K562 (cell line): ENCODE measurements around the gene RBM20. TPM values are rescaled to one million over a fixed set of nuclear protein-coding genes. Genes with fewer than 3 reads are reported as not detected.

Experiments used
- ATAC-seq: fragments of 200-7000 bp; cut with Tn5 transposase; 3 replicates; pipeline ENCODE4 v1.9.1; 2020; ENCODE audit warnings: moderate library complexity
- BruUV-seq: library from RNA; stranded (reverse); fragments of 400-500 nt; replicated peaks from 2 replicates; lab custom pipeline; 2021; lab: Mats Ljungman, UMichigan
- CTCF ChIA-PET: fragments of 300-600 bp; formaldehyde crosslinking; extraction: SDS; loops from one replicate; lab custom pipeline; 2021; ENCODE audit warnings: low intra/inter-chr PET ratio; lab: Yijun Ruan, JAX
- POLR2A ChIA-PET: fragments of 300-600, 350-650 bp; sonication (Branson Sonifier 250); formaldehyde crosslinking; extraction: SDS; loops from one replicate; lab custom pipeline; 2021; ENCODE audit warnings: antibody characterized with exemption, inconsistent platforms; lab: Yijun Ruan, JAX
- DNase-seq, 4 experiments: peaks; one replicate each; pipeline versions ENCODE4 v3.0.0 to v3.0.0-alpha.2; 2011 to 2018; ENCODE audit warnings: low spot score in 3 of 4, mixed read lengths in 3 of 4; ENCODE audit errors: extremely low read depth in 1 of 4
- FAIRE-seq: peaks from 2 replicates; lab custom pipeline; 2011; peaks lifted over from hg19 to GRCh38; lab: Jason Lieb, UNC
- H2AFZ ChIP-seq: 2 replicates; pipeline ENCODE4 v1.6.0; 2011; ENCODE audit warnings: low read depth, low read length, control low read depth, inconsistent platforms
- H3K27ac ChIP-seq: fragments of 200-600 bp; 3 replicates; pipeline ENCODE4 v1.8.0; 2011; ENCODE audit warnings: low read depth, mild to moderate bottlenecking, control low read depth, inconsistent platforms, low read length, moderate library complexity, mixed read lengths; ENCODE audit errors: extremely low read depth
- H3K27me3 ChIP-seq, 2 experiments: fragments of 300-600 bp in 1 of 2; 2 replicates in 1 of 2; 3 replicates in 1 of 2; pipeline versions ENCODE4 v1.6.0 to v1.8.0; 2011; ENCODE audit warnings: inconsistent platforms in 2 of 2, low read length in 2 of 2, mild to moderate bottlenecking in 1 of 2, mixed read lengths in 1 of 2, moderate library complexity in 1 of 2; ENCODE audit not compliant: control insufficient read depth in 2 of 2, insufficient read depth in 2 of 2
- H3K36me3 ChIP-seq: fragments of 300-600 bp; 3 replicates; pipeline ENCODE4 v1.8.0; 2011; ENCODE audit warnings: mild to moderate bottlenecking, low read length, inconsistent platforms; ENCODE audit not compliant: control insufficient read depth, insufficient read depth
- H3K4me1 ChIP-seq, 2 experiments: fragments of 200-600 bp in 1 of 2; replicated peaks in 1 of 2; 2 replicates in 1 of 2; 3 replicates in 1 of 2; pipeline versions ENCODE4 v1.5.1 to v1.8.0; 2011; ENCODE audit warnings: inconsistent platforms in 2 of 2, low read length in 2 of 2, mild to moderate bottlenecking in 1 of 2, mixed read lengths in 1 of 2, moderate library complexity in 1 of 2; ENCODE audit not compliant: control insufficient read depth in 2 of 2, insufficient read depth in 2 of 2
- H3K4me2 ChIP-seq: 2 replicates; pipeline ENCODE4 v1.6.1; 2011; ENCODE audit warnings: low read length, control low read depth, inconsistent platforms, mixed read lengths; ENCODE audit not compliant: insufficient read depth
- H3K4me3 ChIP-seq: fragments of 200-600 bp; sonication (generic), shearing (Covaris generic); 2 replicates; pipeline ENCODE4 v1.5.1; 2016; ENCODE audit warnings: control low read depth, inconsistent platforms
- H3K79me2 ChIP-seq: fragments of 200-600 bp; 3 replicates; pipeline ENCODE4 v1.8.0; 2011; ENCODE audit warnings: low read length, inconsistent platforms; ENCODE audit not compliant: control insufficient read depth, insufficient read depth
- H3K9ac ChIP-seq, 2 experiments: 2 replicates each; pipeline versions ENCODE4 v1.6.0 to v1.6.1; 2011; ENCODE audit warnings: low read depth in 2 of 2, low read length in 2 of 2, control low read depth in 1 of 2, inconsistent platforms in 1 of 2, mild to moderate bottlenecking in 1 of 2, mixed read lengths in 1 of 2; ENCODE audit not compliant: insufficient read depth in 1 of 2
- H3K9me1 ChIP-seq: one replicate; pipeline ENCODE4 v1.6.0; 2011; ENCODE audit warnings: inconsistent platforms, mild to moderate bottlenecking, low read length, moderate library complexity; ENCODE audit not compliant: control insufficient read depth, insufficient read depth
- H3K9me3 ChIP-seq: replicated peaks from 2 replicates; pipeline ENCODE4 v1.5.1; 2011; ENCODE audit warnings: low read depth, low read length, inconsistent platforms; ENCODE audit not compliant: control insufficient read depth, insufficient read depth
- H4K20me1 ChIP-seq: replicated peaks from 2 replicates; pipeline ENCODE4 v1.6.1; 2011; ENCODE audit warnings: low read length, inconsistent platforms, mixed read lengths; ENCODE audit not compliant: control insufficient read depth, insufficient read depth
- ATF3 ChIP-seq, 2 experiments: fragments of 450-650 bp in 1 of 2; sonication (generic) in 1 of 2; formaldehyde crosslinking in 1 of 2; IDR thresholded peaks in 1 of 2; conservative IDR thresholded peaks in 1 of 2; 2 replicates each; pipeline versions ENCODE4 v1.6.1 to v1.8.1; 2016 to 2023; ENCODE audit warnings: mild to moderate bottlenecking in 2 of 2, moderate library complexity in 2 of 2, inconsistent platforms in 1 of 2, missing genetic modification reagents in 1 of 2
- BRF1 ChIP-seq: IDR thresholded peaks from 3 replicates; pipeline ENCODE4 v1.6.1; 2011; ENCODE audit warnings: borderline replicate concordance, mild to moderate bottlenecking; ENCODE audit not compliant: insufficient read length; ENCODE audit errors: extremely low read depth
- HDAC3 ChIP-seq: fragments of 450-650 bp; IDR thresholded peaks from 2 replicates; pipeline ENCODE4 v1.6.1; 2018; ENCODE audit warnings: borderline replicate concordance, mild to moderate bottlenecking, moderate library complexity; ENCODE audit not compliant: partially characterized antibody
- JUNB ChIP-seq: fragments of 450-650 bp; formaldehyde crosslinking; conservative IDR thresholded peaks from 2 replicates; pipeline ENCODE4 v1.4.0; 2020; ENCODE audit warnings: mild to moderate bottlenecking
- KLF13 ChIP-seq: fragments of 450-650 bp; IDR thresholded peaks from 2 replicates; pipeline ENCODE4 v1.6.1; 2016; ENCODE audit warnings: missing genetic modification characterization, low read depth, mild to moderate bottlenecking, missing compliant biosample characterization, moderate library complexity, borderline replicate concordance
- LARP7 ChIP-seq: fragments of 450-650 bp; IDR thresholded peaks from 2 replicates; pipeline ENCODE4 v1.6.1; 2016
- MAFG ChIP-seq: fragments of 450-650 bp; conservative IDR thresholded peaks from 2 replicates; pipeline ENCODE4 v1.6.1; 2016; ENCODE audit warnings: missing genetic modification characterization, missing compliant biosample characterization
- SETDB1 ChIP-seq: IDR thresholded peaks from one replicate; pipeline ENCODE4 v1.6.1; 2012; ENCODE audit warnings: low read length, control low read depth, inconsistent platforms
- SMAD2 ChIP-seq: fragments of 150-350 bp; IDR thresholded peaks from 2 replicates; pipeline ENCODE4 v1.6.1; 2014; ENCODE audit warnings: low read depth, mild to moderate bottlenecking, low read length
- SMAD4 ChIP-seq: fragments of 250-450 bp; sonication (Bioruptor Pico); conservative IDR thresholded peaks from 2 replicates; pipeline ENCODE4 v1.8.0; 2021; ENCODE audit warnings: inconsistent platforms, mild to moderate bottlenecking, moderate library complexity
- TAF1 ChIP-seq: IDR thresholded peaks from 2 replicates; pipeline ENCODE4 v1.6.1; 2011; ENCODE audit warnings: mild to moderate bottlenecking, low read length, moderate library complexity; ENCODE audit not compliant: insufficient read depth, control insufficient read depth, severe bottlenecking; ENCODE audit errors: extremely low read depth
- TGIF2 ChIP-seq: sonication (generic); formaldehyde crosslinking; IDR thresholded peaks from 2 replicates; pipeline ENCODE4 v1.8.1; 2022; ENCODE audit warnings: mild to moderate bottlenecking, missing genetic modification reagents, moderate library complexity
- ZBTB11 ChIP-seq, 3 experiments: fragments of 200-800 bp in 1 of 3; fragments of 250-450 bp in 1 of 3; fragments of 450-650 bp in 1 of 3; sonication (Bioruptor Pico) in 1 of 3; sonication (Bioruptor generic) in 1 of 3; formaldehyde crosslinking in 1 of 3; IDR thresholded peaks; 2 replicates each; pipeline versions ENCODE4 v1.6.1 to v1.8.0; 2016 to 2022; ENCODE audit warnings: mild to moderate bottlenecking in 2 of 3, missing genetic modification characterization in 2 of 3, missing compliant biosample characterization in 1 of 3, moderate library complexity in 1 of 3
- ZNF77 ChIP-seq: fragments of 250-450 bp; sonication (Bioruptor Pico); IDR thresholded peaks from 2 replicates; pipeline ENCODE4 v1.5.0; 2020
- WGBS: fragments of 100-300 bp; shearing (Covaris generic); methylation state at CpG from one replicate; pipeline ENCODE4 v1.1.6; 2016; ENCODE audit warnings: low coverage, mixed read lengths; ENCODE audit not compliant: insufficient coverage; ENCODE audit errors: missing lambda C conversion rate; 5-methylcytosine and 5-hydroxymethylcytosine counted together
- in situ Hi-C: fragments of 300-500 bp; cut with MboI; formaldehyde crosslinking; loops from 4 replicates; pipeline ENCODE4 v1.15.0; 2018; ENCODE audit warnings: inconsistent platforms, mixed read lengths
- intact Hi-C: fragments of 100-400 bp; cut with micrococcal nuclease; formaldehyde crosslinking; loops from 2 replicates; pipeline ENCODE4 v1.14.2; 2022
- polyA plus RNA-seq, 8 experiments: library from polyadenylated mRNA; depleted of rRNA in 4 of 8; stranded (reverse) in 5 of 8; unstranded in 3 of 8; fragments of >200 nt; fragmentation: Nextera tagmentation in 2 of 8; fragmentation: Illumina TruSeq in 1 of 8; extraction: Ambion mirVana in 2 of 8; extraction: Trizol in 1 of 8; gene quantifications; 2 replicates each; pipeline versions ENCODE4 v1.2.1 to v1.2.3, GENCODE V29; 2011 to 2014; ENCODE audit warnings: inconsistent platforms in 1 of 8, missing spikeins in 1 of 8
- total RNA-seq, 7 experiments: library from RNA; depleted of rRNA in 6 of 7; stranded (reverse); fragments of >200 nt in 6 of 7; fragmentation: Illumina TruSeq in 2 of 7; extraction: Trizol in 2 of 7; gene quantifications; 2 replicates each; pipeline versions ENCODE4 v1.2.1 to v1.2.3, GENCODE V29; 2011 to 2021; ENCODE audit warnings: low replicate concordance in 1 of 7

RBM20 gene
- total and polyA plus RNA-seq, 9 of the 15 experiments (the other 6 are each of a cell fraction or from before 2014, with no cell fraction given): 0.63 to 5.7 (median 3.2) TPM

- TF ChIP-seq SETDB1 (no peak), ZNF77 (CRISPR knock-in tag) (no peak), BRF1 (no peak), TGIF2 (CRISPR knock-in tag) (no peak), HDAC3 (no peak)
Observed at GRCh38 chr10:110724937-110725336, 80.8 kb downstream of the RBM20 start (continued).

- BruUV-seq: no TSS peak
- Histone ChIP-seq H3K79me2 (no peaks in the 10 kb centered on the region), H3K27me3 (no peaks in the 10 kb centered on the region), H3K9ac (no peak overlapping the region; a peak in 1 of 4 replicates), H2AFZ (no peak overlapping the region), H4K20me1 (peaks cover 16% of the 10 kb centered on the region), H3K36me3 (no peaks in the 10 kb centered on the region), H3K4me3 (no peak overlapping the region), H3K4me2 (no peak overlapping the region), H3K4me1 (peaks cover 0 to 3% of the 10 kb centered on the region in 2 experiments; a peak in 1 of 5 replicates), H3K9me1 (no peaks in the 10 kb centered on the region), H3K9me3 (no peaks in the 10 kb centered on the region), H3K27ac (no peak overlapping the region)
- in situ Hi-C loops: no loop called here
- CTCF ChIA-PET: no interaction called here
- no peak for DNase-seq
- FAIRE-seq: no peak
- POLR2A ChIA-PET: interaction anchor here (0.5 kb wide), 1 partner anchor 796 kb away, joined by 3 read pairs; no protein-coding TSS in a partner anchor
- ATAC-seq: peak; percentile 65
- intact Hi-C loops: loop anchor here (5.0 kb wide), 1 partner anchor 114 kb away; no protein-coding TSS in a partner anchor
- 38% methylated on average over 7 of the region's 10 CpGs for WGBS
- no peak for TF ChIP-seq SMAD4 (CRISPR knock-in tag)
- no peak for TF ChIP-seq KLF13
- no peak for TF ChIP-seq MAFG (tag)
- no peak for TF ChIP-seq LARP7
- TF ChIP-seq SMAD2: no peak
- TF ChIP-seq ATF3 (IDR thresholded peaks at IDR 0.05): peak; percentile 45
- TF ChIP-seq ATF3 (CRISPR knock-in tag; conservative IDR thresholded peaks at IDR 0.05): no peak
- no peak for TF ChIP-seq JUNB (CRISPR knock-in tag)
- TF ChIP-seq TAF1: no peak
- TF ChIP-seq ZBTB11 (CRISPR knock-in tag; IDR thresholded peaks at IDR 0.05): no peak
Observed at GRCh38 chr10:110725801-110726630, 81.9 kb downstream of the RBM20 start.
